Effector CD8-positive, alpha-beta T cell (primary cell): ENCODE measurements around the gene DSC1.
"Not testable (repeated sequence)": the region's sequence is repeated elsewhere in the genome, so short reads cannot be mapped to it uniquely, and the experiment has no call there.

Experiments
- DNase-seq: peaks from one replicate; lab custom pipeline; 2025; lab: John Stamatoyannopoulos, UW
- total RNA-seq, 4 experiments: gene quantifications; one replicate each; lab custom pipeline; 2026; lab: John Stamatoyannopoulos, UW

DSC1 gene, protein sequence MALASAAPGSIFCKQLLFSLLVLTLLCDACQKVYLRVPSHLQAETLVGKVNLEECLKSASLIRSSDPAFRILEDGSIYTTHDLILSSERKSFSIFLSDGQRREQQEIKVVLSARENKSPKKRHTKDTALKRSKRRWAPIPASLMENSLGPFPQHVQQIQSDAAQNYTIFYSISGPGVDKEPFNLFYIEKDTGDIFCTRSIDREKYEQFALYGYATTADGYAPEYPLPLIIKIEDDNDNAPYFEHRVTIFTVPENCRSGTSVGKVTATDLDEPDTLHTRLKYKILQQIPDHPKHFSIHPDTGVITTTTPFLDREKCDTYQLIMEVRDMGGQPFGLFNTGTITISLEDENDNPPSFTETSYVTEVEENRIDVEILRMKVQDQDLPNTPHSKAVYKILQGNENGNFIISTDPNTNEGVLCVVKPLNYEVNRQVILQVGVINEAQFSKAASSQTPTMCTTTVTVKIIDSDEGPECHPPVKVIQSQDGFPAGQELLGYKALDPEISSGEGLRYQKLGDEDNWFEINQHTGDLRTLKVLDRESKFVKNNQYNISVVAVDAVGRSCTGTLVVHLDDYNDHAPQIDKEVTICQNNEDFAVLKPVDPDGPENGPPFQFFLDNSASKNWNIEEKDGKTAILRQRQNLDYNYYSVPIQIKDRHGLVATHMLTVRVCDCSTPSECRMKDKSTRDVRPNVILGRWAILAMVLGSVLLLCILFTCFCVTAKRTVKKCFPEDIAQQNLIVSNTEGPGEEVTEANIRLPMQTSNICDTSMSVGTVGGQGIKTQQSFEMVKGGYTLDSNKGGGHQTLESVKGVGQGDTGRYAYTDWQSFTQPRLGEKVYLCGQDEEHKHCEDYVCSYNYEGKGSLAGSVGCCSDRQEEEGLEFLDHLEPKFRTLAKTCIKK
- 0 to 2.7 (median 0.85) reads per million in 4 experiments for total RNA-seq

DNA sequence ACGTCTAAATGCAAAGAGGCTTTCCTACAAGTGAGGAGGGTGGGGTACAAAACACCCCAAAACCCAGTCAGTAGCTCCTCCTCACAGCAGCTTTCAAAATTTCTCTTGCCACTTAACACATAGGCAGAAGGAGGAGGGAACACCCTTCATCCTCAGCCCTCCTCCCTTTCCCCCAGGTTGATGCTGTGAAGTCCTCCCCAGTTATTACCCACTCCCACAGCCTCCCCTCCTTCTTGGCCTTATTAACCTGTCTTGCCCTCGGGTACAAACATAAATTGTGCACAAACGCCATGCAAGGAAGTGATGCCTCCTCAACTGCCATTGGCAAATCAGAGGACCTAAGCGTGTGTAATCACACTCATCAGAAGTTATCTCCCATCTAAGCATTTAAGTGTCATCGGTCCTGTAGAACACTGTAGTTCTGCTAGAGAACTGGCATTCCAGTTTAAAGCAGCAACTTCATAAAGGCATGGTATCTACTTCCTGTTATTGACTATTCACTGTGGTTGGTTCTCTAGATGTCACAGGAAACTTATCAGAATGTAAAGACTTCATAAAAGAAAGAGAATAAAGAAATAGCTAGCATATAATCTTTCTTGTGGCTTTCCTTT, at the start of gene DSC1:
Gene DSC1 (minus strand): TSS at position 32 of the 611 bp plus-strand sequence. CDS start 262 bp downstream, outside the sequence.
- no peak for DNase-seq

DNA sequence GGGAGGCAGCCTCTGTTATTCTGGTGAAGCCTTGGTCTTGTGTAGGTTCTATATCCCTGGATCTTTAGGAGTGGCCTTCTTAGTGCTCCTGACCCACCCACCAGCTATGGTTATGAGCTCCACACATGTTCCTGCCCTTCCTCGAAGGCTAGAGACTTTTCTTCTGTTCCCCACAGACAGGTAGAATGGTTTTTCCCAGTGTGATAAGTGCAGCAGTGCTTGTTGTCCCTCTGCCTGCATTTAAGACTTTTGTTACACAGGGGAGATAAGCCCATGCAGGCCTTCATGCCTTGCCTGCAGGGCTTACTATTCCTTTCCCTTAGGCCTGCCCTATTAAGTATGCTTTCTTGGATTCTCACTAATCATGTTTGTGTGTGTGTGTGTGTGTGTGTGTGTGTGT, 48.4 kb upstream of the DSC1 start:
- no peak for DNase-seq

DNA sequence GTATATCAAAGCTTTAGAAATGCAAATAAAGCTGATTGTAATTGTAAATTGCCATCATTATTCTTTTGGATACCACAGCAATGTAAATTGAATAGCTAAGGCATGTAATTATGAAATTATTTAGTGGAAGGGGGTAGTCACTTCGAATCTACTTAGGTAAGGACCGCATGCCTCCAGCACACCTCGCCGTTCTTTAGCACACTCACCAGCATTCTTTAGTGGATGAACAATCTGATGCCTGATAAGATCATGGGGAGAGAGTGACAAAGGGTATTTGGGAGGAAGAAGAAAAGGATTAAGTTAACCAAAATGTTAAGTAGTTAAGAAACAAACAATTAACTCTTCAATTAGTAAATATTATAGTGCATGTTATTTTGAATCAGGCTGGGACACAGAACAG, 46.4 kb upstream of the DSC1 start:
- DNase-seq: no peak

DNA sequence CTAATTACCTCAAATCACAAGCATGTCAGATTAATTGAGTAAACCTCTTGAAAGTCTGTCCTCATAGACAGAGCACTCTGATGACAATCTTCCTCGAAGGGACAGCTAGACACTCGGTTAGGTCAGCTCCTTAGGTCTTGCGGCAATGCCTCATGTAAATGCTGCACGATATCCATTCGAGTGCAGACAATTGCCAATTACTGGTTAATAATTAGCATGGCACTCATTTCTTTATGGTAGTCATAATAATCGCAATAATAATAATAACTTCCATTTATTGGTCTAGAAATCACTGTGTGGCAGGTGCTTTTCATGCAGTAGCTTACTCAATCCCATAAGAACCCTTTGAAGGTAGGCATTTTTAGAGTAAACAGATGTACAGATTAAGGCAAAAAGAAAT, 44.7 kb upstream of the DSC1 start:
- no peak for DNase-seq

DNA sequence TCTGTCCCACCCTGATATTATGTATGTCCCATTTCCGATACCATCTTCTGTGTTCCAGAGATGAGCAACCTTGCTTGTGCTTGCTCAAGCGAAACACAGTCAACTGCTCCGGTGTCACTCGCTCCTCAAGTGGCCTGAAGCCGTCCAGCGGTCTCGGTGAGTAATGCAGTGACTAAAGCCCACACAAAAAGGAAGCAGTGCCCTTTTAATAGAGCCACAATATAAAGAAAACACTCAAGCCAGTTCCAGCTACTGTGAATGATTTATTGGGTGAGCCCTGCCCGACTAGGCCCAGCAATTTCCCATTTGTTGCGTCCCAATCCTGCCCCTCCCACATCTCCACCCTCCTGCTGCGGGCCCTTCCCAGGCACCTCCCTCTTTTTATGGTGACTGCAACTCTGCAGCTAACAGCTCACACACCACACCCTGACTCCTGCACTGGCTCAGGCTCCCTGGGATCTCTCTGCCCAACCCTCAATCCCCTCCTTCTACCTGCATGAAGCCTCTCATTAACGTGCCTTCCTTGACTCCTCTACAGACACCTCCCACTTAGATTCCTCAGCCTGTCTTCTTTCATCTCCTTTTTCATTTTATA, 44.2 kb upstream of the DSC1 start:
- no peak for DNase-seq

DNA sequence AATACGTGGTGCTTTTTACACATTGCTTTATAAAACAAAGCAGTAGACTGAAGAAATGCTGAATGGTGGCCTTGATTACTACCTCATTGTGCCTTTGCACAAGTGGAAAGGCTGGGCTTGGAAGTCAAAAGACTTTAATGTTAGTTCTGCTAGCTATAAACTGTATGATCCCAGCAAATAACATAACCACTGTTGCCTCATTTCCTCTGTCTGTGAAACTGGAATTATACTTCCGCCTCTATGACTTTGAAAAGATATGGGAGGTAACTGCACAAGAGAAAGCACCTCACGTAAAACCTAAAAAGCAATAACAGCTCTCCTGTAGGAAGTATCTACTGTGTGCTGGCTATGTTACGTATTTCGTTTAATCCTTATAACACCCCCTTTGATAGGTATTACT, 43.4 kb upstream of the DSC1 start:
- no peak for DNase-seq

DNA sequence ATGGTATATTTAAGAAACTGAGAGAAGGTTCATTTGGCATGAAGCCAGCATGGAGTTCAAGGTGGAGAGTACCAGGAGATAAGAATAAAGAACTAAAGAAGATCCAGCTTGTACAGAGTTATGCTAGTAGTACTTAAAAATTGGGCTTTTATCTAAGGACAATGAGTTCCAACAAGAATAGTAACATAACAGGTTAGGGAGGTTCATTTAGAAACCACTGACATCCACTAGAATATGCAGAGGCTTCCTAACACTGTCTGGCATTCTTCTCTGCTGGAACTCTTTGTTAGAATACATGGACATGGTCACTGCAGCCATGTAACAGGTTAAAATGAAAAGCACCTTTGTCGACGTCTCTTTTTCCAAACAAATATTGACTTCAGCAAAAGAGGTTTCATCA, 42.6 kb upstream of the DSC1 start:
- no peak for DNase-seq

DNA sequence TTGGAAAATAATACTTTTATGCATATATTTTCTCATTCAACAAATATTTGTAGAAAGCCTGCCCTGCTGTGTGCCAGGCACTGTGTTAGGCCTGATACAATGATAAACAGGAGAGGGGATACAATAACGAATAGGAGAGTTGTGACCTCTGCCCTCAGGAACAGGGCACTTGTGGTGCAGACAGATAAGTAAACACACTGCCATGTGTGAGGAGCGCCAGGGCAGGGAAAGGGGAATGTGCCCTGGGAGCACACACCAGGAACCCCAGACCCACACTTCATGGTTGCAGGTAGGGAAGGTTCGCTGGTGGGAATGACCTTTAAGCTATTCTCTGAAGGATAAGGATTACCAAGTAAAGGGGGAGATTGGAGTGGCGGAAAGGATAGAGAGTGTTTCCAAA, 42.2 kb upstream of the DSC1 start:
- no peak for DNase-seq

DNA sequence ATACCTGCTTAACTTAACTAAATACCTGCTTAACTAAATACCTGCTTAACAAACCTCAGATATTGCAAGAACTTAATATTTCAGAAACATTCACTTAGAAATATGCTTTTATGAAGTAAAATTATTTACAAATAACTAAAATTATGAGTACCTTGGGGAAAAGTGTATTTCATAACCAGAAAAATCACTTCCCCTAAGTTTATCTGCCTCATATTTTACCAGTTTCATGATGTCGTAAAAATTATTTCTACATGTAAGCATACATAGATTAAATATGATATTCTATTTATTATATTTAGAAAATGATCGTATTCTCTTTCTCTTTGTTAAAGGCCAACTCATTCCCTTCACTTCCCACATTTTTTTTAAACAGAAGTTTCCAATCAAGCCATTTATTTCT, 41.5 kb upstream of the DSC1 start:
- no peak for DNase-seq

DNA sequence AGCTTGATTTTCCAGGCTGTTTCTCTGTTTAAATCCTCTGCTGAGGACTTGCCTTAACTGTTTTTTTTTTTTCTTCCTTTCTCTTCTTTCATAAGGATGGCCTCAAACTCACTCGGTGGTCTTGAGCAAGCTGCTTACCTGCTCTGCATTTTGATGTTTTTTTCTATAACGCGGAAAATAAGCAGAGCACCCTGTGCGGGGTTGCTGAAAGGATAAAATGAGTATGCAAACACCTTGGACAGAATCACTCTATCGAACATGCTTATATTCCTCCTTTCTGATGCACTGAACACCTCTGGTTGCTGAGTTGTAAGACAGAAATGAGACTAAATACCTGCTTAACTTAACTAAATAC, 41.1 kb upstream of the DSC1 start:
- DNase-seq: no peak

DNA sequence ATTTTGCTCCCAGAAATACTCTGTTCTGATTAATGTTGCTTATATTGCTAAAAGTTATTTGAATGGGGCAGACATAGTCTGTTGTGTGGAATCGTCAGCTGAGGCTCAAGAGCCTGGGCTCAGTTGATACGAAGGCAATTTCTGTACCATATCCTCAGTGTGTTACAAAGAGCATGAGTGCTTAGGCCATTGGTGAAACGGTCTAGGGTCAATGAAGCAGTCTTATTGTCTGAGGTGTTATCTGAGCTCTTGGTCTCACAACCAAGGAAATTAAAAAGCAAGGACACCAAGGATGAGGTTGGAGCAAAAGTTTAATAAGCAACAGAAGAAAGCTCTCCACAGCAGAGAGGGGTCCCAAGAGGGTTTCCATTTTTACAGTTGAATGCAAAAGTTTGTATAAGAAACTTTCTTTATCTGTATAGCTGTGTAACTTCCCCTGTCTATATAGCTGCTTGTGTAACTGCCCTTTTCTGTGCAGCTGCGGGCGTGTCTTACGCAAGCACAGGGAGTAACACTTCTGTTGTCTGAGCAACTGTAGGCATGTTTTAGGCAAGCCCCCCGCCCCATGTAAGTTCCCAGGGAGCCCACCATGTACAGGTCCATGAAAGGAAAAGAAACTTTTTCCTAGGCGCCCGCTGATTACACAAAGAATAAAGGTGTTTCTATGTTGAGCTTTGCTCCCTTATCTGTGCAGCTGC, 40.6 kb upstream of the DSC1 start:
- no peak for DNase-seq

DNA sequence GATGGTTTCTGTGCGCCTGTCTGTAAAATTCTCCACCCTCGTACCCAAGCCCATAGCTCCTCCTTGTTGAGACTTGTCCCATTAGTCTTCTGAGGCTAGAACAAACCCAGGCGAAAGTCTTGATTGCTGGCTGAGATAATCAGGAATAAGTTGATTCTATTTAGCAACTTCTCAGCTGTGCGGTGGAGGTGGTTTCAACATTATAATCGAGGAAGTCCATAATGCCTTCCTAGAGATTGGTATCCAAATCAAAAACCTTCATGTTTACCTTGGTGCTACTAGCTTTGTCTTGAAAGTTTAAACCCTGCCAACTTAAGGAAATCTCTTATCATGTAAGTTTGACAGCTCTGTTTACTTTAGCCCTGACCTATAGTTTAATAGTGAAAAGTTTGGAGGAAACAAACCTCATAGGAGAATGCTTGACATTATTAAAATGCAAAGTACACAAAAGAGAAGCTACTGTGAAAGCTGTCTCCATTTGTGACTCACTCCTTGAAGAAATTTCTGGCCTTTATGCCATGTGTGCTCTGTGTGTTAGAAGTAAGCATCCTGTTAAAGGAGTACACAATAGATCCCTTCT, 36.6 kb upstream of the DSC1 start:
- no peak for DNase-seq

DNA sequence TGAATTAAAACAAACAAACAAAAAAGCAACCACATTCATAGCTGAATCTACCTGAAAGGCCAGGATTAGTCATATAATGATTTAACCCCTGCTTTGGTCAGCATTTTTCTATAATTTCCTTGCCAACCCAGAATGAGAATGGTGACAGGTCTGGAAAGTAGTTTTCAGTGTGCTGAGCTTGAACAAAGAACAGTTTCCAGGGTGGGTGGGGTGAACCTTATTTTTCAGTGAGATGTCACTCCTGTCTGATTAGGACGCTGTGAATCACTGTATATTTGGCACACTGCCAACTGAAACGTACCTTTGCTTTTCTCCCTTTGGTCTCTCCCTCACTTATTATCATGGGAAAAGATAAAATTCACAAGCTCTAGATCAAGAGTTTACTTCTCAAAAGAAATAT, 35.0 kb upstream of the DSC1 start:
- DNase-seq: no peak

DNA sequence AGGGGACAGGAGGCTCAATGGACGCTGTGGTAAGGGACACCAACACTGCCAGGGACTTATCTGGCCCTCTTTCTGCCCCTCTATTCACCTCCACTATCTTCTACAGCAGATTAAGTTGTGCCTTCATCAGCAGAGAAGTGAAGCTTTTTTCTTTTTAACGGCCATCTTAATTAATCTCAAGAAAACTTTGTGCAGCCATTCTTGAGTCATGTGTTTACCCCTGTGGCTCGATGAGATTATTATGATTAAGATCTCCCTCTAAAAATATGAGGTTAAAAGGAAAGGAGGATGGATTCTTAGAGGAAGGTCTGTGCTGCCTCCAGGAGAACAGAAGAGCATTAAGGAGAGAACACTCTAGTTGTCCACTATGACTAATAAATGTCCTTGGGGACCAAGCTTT, 32.4 kb upstream of the DSC1 start:
- no peak for DNase-seq

DNA sequence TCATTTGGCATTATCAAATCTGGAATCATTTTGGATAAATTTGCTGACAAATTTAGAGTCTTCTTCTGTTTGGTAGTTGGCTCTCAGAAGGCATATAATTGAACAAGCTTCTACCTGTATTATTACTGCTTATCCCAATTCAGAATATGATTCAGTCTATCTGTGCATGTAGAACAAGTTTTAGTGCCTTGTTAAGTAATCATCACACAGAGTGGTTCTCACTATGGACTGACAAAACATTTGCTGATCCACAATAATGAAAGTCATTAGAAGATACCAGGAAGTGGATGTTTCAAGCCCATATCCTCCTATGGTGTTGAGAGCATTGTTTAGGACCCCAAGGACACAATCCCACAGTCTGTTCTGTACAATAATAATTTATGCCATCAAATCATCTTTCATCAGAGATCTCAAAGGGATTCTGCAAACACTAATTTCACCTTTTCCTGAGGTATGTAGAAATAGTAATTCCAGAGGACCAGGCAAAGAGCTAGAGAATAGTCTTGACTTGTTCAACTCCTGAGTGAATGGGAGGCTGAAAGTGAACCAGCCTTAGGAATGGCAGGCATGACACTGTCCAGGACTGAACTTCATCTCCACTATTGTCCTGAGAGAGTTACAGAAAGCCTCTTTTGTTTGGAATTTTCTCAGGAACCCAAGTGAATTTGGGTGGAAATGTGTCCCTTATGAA, 29.6 kb upstream of the DSC1 start:
- no peak for DNase-seq

DNA sequence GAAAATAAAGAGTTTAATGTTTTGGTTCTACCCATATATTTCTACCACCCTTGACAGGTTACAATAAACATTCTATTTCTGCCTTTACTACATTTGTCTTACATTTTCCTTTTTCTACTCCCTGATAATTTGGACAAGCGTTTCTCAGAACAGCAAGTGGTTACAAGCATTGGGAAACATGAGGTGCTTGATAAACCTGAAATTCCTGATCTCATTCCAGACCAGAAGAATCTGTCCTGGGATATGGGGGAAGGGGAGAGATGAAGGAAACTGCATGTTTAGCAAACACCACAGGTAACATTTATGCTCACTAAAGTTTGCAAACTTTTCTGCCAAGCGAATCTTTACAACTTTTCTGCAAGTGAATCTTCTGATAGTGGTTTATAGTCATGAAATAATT, 28.3 kb upstream of the DSC1 start:
- no peak for DNase-seq

DNA sequence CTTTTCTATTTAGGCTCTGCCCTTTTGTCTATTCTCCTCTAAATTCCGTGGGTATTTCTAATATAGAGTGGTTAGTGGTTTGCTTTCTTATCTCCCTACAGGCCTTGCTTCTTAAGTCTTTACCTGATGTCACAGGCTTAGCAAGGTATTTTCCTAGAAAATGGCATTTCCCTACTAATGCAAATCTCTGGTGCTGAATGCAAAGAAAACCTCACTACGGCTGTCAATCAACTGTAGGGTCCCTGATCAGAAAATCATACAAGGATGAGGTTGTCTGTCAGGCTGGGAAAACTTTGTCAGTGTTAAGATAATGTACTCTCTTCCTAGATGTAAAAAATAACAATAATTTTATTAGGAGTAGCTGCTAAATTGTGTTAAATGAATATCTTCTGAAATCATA, 27.1 kb upstream of the DSC1 start:
- DNase-seq: no peak

DNA sequence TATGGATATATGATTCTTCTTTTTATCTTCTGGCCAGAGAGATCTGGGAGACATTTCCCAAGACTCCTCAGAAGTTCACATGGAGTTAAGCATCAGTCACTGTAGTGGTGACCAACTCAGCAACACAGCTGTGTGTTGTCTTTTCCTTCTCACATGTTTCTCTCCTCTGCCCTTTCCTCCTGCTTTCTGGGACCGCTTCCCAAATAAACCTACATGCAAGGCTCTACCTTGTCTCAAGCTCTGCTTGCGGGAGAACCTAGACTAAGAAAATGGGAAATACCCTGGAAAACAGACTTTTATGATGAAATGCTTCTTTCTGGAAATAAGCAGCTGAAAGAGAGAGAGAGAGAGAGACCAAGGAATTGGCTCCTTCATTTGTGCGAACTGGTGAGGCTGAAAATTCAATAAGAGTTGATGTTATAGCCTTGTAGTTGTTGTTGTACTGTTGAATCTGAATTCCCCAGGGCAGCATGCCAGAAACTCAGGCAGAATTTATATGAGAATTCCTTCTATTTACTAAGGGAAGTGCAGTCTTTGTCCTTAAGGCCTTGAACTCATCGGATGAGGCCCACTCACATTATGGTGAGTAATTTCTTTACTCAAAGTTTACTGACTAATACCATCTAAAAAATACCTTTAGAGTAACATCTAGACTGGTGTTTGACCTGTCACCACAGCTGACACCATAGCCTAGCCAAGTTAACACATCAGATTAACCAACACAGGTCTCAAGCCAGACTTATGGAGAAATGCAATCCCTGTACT, 22.7 kb upstream of the DSC1 start:
- no peak for DNase-seq

DNA sequence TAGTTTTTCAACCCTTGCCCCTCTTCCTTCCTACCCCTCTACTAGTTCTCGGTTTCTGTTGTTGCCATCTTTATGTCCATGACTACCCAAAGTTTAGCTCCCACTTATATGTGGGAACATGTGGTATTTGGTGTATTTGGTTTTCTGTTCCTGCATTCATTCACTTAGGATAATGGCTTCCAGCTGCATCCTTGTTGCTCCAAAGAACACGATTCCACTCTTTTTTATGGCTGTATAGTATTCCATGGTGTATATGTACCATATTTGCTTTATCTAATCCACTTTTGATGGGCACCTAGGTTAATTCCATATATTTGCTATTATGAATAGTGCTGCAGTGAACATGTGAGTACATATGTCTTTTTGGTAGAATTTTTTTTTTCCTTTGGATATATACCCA, 20.6 kb upstream of the DSC1 start:
- no peak for DNase-seq

DNA sequence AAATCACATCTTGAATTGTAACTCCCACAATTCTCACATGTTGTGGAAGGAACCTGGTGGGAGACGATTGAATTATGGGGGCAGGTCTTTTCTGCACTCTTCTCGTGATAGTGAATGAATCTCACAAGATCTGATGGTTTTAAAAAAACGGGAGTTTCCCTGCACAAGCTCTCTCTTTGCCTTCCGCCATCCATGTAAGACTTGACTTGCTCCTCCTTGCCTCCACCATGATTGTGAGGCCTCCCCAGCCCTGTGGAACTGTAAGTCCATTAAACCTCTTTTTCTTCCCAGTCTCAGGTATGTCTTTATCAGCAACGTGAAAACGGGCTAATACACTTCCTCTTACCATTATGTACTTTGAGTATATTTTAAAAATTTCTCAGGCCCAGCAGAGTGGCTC, 14.7 kb upstream of the DSC1 start:
- DNase-seq: not testable (repeated sequence)
